ENCODE data around the gene NIM1K. TPM values are rescaled to one million over a fixed set of nuclear protein-coding genes. Genes with fewer than 3 reads are reported as not detected.
A peak's percentile ranks its signal among the peaks of the same experiment; 100 is the strongest.

NIM1K gene
- total RNA-seq, 1 experiment from 2014 or later = 0.59 TPM

- ATAC-seq (no peak), DNase-seq (ENCODE audit: low read depth, low spot score) (no peak)
- ChIA-PET CTCF (no interaction called here), POLR2A (no interaction called here)
- no TSS peak for BruUV-seq (replicated peaks)
- in situ Hi-C loops (cut with HindIII; ENCODE audit: low pct_unique_long_range_greater_than_20kb, low sequenced_read_pairs) (no loop called here), intact Hi-C loops (cut with micrococcal nuclease; ENCODE audit: unreplicated experiment) (no loop called here)
- no peak overlapping the region for H3K4me3 ChIP-seq (ENCODE audit: low read depth in 2 of 2, low read length in 2 of 2)
- H3K4me1 ChIP-seq (ENCODE audit: control insufficient read depth, insufficient read depth, low read length) = no peaks in the 10 kb centered on the region
- TF ChIP-seq SIN3A (IDR thresholded peaks at IDR 0.05; ENCODE audit: borderline replicate concordance, insufficient read depth, low read depth, low read length) (no peak), POLR2AphosphoS5 (IDR thresholded peaks at IDR 0.05; ENCODE audit: low read depth, low read length) (no peak), CTCF (IDR thresholded peaks at IDR 0.05) (no peak), TCF7L2 (IDR thresholded peaks at IDR 0.05; ENCODE audit: low read depth, low read length) (no peak), REST (IDR thresholded peaks at IDR 0.05; ENCODE audit: insufficient read depth in 1 of 2, low read depth in 2 of 2, low read length in 1 of 2) (no peak)
- no peak overlapping the region for H3K27ac ChIP-seq (ENCODE audit: low read length)
- peaks cover 2% of the 10 kb centered on the region; the same call in 1 of the 2 replicates for H3K36me3 ChIP-seq (ENCODE audit: control insufficient read depth, insufficient read depth, low read length)
- no peaks in the 10 kb centered on the region for H3K9me3 ChIP-seq (ENCODE audit: control insufficient read depth, insufficient read depth, low read depth, low read length)
- H3K27me3 ChIP-seq (ENCODE audit: control insufficient read depth, insufficient read depth, low read length) = no peaks in the 10 kb centered on the region
Measured at GRCh38 chr5:43149231-43149630, 42.8 kb upstream of the NIM1K start.

GRCh38 chr5:43150075-43150474 is 42.0 kb upstream of the NIM1K start:
- intact Hi-C loops (cut with micrococcal nuclease; ENCODE audit: unreplicated experiment) = no loop called here
- in situ Hi-C loops (cut with HindIII; ENCODE audit: low pct_unique_long_range_greater_than_20kb, low sequenced_read_pairs) = no loop called here
- Histone ChIP-seq H3K9me3 (ENCODE audit: control insufficient read depth, insufficient read depth, low read depth, low read length) (no peaks in the 10 kb centered on the region), H3K27ac (ENCODE audit: low read length) (no peak overlapping the region), H3K36me3 (ENCODE audit: control insufficient read depth, insufficient read depth, low read length) (peaks cover 2% of the 10 kb centered on the region; the same call in 1 of the 2 replicates), H3K4me1 (ENCODE audit: control insufficient read depth, insufficient read depth, low read length) (no peaks in the 10 kb centered on the region), H3K27me3 (ENCODE audit: control insufficient read depth, insufficient read depth, low read length) (no peaks in the 10 kb centered on the region), H3K4me3 (ENCODE audit: low read depth in 2 of 2, low read length in 2 of 2) (no peak overlapping the region)
- ChIA-PET POLR2A (interaction anchor here (0.5 kb wide), 1 partner anchor 8 kb away, joined by 3 read pairs; no protein-coding TSS in a partner anchor), CTCF (no interaction called here)
- no peak for DNase-seq (ENCODE audit: low read depth, low spot score)
- TF ChIP-seq REST (IDR thresholded peaks at IDR 0.05; ENCODE audit: insufficient read depth in 1 of 2, low read depth in 2 of 2, low read length in 1 of 2) = no peak
- no peak for TF ChIP-seq POLR2AphosphoS5 (IDR thresholded peaks at IDR 0.05; ENCODE audit: low read depth, low read length)
- TF ChIP-seq CTCF (IDR thresholded peaks at IDR 0.05) = no peak
- no peak for TF ChIP-seq TCF7L2 (IDR thresholded peaks at IDR 0.05; ENCODE audit: low read depth, low read length)
- no peak for TF ChIP-seq SIN3A (IDR thresholded peaks at IDR 0.05; ENCODE audit: borderline replicate concordance, insufficient read depth, low read depth, low read length)
- no peak for ATAC-seq
- BruUV-seq (replicated peaks) = TSS peak; percentile 48

All from Panc1 (cell line).